Astrocyte of the cerebellum (primary cell): ENCODE results near the gene HOXD13.

Experiments used
- DNase-seq: peaks from one replicate; pipeline ENCODE4 v3.0.0-alpha.2; 2011; ENCODE audit warnings: low read depth
- H3K4me3 ChIP-seq: 2 replicates; pipeline ENCODE4 v1.5.1; 2011; ENCODE audit warnings: mild to moderate bottlenecking, low read depth, low read length, moderate library complexity
- in situ Hi-C: cut with HindIII; loops from 2 replicates; pipeline ENCODE4 v1.10.0; 2017; ENCODE audit warnings: low sequenced_read_pairs
- TF ChIP-seq, protein P1 (sequence below): IDR thresholded peaks from 2 replicates; pipeline ENCODE4 v1.5.1; 2012; ENCODE audit warnings: low read length, low read depth, moderate library complexity, mild to moderate bottlenecking; ENCODE audit errors: missing control alignments

Gene HOXD13

DNA sequence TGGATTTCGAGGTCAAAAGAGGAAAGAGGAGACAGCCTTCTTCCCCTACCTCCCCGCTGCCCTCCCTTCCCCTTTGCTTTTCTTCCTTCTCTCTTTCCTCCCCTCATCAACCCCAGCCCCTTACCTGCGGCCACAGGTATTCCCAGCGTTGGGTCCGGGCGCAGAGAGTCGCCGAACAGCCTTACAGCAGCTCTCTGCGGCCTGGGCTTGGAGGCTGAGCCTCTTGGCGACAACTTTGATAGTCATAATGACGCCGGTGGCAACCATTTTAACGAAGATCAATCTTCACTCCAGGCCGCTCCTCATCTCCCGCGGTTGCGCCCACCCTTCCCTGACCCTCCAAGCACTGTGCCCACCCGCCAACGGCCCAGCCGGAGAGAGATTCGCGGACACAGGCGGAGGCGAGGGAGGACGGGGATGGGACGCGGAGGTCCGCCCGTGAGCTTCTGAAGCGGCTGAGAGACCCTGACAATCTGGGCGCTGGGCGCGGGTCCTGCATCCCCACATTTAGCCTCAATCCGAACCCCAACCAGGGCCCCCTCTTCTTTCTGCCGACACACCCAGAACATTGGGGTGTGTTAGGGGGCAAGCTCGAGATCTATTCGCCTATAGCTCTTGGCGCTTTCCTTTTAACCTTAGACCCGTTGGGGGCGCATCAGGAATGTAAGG, 7.3 kb upstream of the HOXD13 start:
- no peak overlapping the region for H3K4me3 ChIP-seq
- in situ Hi-C loops = loop anchor here (25.0 kb wide), 1 partner anchor 1173 kb away; no protein-coding TSS in a partner anchor
- DNase-seq = no peak
- TF ChIP-seq, protein P1, sequence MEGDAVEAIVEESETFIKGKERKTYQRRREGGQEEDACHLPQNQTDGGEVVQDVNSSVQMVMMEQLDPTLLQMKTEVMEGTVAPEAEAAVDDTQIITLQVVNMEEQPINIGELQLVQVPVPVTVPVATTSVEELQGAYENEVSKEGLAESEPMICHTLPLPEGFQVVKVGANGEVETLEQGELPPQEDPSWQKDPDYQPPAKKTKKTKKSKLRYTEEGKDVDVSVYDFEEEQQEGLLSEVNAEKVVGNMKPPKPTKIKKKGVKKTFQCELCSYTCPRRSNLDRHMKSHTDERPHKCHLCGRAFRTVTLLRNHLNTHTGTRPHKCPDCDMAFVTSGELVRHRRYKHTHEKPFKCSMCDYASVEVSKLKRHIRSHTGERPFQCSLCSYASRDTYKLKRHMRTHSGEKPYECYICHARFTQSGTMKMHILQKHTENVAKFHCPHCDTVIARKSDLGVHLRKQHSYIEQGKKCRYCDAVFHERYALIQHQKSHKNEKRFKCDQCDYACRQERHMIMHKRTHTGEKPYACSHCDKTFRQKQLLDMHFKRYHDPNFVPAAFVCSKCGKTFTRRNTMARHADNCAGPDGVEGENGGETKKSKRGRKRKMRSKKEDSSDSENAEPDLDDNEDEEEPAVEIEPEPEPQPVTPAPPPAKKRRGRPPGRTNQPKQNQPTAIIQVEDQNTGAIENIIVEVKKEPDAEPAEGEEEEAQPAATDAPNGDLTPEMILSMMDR = no peak

DNA sequence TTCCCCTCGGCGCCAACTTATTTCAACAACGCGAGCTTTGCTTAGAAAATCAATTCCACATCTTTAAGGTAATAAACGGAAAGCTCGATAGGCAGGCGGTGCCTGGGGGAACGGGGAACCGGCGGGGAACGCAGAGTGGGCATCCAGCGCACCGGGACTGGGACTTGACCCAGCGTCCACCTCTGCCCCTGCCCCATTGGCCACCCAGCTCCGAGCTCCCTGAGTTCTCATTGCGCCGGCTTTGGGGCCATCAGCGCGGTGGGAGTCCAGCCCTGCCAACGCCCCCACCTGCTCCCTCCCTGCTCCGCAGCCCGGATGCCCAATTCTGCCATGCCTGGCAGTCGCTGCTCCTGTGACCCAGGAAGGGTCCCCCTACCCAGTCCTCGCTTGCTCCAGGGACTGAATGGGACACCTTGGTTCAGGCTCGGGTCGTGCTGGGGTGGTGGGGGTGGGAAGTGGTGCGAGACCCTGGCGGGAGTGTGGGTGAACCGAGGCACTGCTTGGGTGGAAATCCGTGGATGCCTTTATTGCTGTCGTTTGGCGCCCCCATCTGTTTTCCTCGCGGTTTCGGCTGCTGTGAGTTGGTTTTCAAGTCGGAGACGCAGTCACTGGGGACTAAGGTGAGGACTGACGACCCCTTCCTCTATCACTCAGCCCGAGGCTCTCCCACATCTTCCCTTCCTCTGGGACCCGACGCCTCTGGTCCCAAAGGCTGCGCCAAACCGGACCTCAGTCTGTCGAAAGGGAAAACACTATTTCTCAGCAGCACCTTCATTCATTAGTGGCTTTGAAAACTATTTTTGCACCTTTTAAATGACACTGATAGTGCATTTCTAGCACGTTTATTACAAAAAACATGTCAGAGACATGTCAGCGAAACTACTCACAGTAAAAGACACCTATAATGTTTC, 6.4 kb upstream of the HOXD13 start:
- in situ Hi-C loops = loop anchor here (25.0 kb wide), 1 partner anchor 1174 kb away; no protein-coding TSS in a partner anchor
- H3K4me3 ChIP-seq = no peak overlapping the region
- TF ChIP-seq, protein P1 = peak; percentile 58
- DNase-seq = peak; percentile 12

DNA sequence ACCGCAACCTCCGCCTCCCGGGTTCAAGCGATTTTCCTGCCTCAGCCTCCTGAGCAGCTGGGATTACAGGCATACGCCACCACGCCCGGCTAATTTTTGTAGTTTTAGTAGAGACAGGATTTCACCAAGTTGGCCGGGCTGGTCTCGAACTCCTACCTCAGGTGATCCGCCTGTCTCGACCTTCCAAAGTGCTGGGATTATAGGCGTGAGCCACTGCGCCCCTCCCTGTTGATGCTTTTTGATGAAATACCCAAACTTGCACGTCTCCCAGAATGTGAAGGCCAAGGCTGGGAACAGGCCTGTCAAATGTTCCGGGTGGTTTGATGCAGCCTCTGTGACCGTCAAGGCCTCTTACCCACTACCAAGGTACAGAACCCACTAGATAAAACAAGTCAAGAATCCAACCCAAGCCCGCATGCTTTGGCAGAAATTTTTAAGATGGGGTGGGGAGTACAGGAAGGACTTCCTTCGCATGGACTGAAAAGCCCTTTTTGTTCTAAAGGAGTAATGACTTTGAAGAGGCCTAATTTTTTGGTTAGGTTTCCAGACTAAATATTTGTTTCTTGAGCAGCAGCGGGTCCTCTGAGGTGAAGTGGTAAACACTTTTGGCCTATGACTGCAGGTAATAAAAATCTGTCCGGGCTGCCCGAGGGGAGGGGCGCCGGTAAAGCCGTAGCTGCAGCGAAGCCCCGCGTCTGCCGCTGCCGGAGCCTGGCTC, 5.0 kb upstream of the HOXD13 start:
- H3K4me3 ChIP-seq = peak overlapping the region; percentile 24
- DNase-seq = no peak
- in situ Hi-C loops = loop anchor here (25.0 kb wide), 1 partner anchor 1175 kb away; no protein-coding TSS in a partner anchor
- TF ChIP-seq, protein P1 = no peak

DNA sequence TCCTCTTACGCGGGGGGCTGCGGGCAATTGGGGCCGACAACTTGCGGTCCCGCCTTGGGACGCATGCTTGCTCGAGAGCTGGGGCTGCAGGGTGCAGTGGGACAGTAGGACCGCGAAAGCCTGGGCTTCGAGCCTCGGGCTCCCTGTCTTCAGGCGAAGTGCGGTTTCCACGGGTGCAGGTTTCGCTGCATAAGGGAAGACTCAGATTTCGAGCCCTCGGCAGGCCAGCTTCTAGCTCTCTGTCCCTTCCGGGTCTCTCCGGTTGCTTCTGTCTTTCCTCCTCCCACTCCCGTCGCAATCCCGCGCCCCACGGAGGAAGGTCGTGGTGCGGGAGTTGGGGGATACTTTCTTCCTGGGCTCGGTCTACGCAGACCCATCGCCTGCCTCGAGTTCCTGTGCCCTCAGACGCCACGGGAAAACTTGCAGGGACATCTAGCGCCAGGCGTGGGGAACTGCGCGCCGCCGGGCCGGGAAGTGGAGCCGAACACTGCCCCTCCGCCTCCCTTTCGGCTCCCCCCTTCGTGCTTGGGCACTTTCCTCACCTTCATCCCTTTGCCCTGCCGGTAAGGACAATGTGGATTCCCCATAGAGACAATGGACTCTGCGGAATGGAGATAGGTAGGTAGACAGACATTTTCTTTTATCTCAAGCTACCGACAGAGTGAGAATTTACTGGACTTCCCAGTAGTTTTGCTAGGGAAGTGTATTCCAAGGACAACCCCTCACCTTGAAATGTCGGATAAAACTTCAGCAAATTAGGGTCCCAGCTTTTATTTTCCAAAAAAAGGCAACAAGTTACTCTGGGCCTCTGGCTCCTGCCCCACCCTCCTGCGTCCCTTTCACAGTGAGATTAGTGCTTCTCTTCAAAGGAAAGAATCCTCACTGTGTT, 4.2 kb upstream of the HOXD13 start:
- peak overlapping the region; percentile 24 for H3K4me3 ChIP-seq
- in situ Hi-C loops = loop anchor here (25.0 kb wide), 1 partner anchor 1176 kb away; no protein-coding TSS in a partner anchor
- DNase-seq = peak; percentile 13
- TF ChIP-seq, protein P1 = peak; percentile 79

DNA sequence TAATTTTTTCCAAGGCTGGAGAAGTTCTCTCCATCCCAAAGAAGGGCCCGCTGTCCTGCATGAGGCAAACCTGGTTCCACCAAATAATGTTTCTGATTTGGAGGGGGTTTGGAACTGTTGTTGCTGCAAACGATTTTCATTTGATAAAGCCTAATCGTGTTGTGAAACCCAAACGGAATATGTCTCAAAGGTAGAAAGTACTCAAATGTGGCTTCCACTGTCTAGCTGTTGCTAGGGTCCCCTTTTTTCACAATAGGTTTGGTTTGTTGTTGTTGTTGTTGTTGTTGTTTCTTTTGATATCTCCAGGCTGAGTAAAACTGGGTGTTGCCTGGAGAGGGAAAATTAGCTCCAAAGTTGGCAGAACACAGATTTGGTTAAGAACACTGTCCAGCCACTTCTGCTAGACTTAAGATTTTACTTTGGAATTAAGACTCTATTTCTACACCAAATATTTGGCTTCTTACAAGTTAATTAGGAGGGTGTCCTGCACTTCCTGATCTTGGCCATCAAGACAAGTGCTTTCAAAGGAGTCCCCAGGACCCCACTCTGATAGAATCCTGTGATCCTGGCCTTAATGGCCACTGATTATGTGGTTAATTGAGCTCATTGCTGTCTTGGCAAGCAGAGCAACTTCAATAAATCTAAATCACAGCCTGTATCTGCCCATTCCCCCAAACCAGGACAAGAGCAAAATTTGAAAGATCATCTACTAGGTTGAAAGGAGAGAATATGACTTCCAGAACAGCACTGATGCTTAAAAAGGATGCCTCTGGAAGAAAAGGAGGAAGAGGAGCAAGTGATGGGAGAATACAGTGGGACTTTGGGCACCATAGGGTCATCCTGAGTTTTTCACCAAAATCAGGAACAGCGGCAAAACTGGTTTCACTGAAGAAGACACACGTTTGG, 3.3 kb upstream of the HOXD13 start:
- DNase-seq = no peak
- TF ChIP-seq, protein P1 = no peak
- no peak overlapping the region for H3K4me3 ChIP-seq
- in situ Hi-C loops = loop anchor here (25.0 kb wide), 1 partner anchor 1177 kb away; no protein-coding TSS in a partner anchor
